Liver (tissue), 9 donors: ENCODE results near the gene XRCC1. TPM values are rescaled to one million over a fixed set of nuclear protein-coding genes. Genes with fewer than 3 reads are reported as not detected.
"Not testable (repeated sequence)": the region's sequence is repeated elsewhere in the genome, so short reads cannot be mapped to it uniquely, and the experiment has no call there.

Source experiments
- DNase-seq: peaks from one replicate; pipeline ENCODE4 v3.0.0-alpha.2; 2017; ENCODE audit warnings: low spot score
- H3K27ac ChIP-seq, 2 donors: one replicate each; pipeline ENCODE4 v1.7.0; 2013; ENCODE audit warnings: inconsistent platforms in 2 of 2, low read length in 2 of 2, control low read depth in 1 of 2, low read depth in 1 of 2, mild to moderate bottlenecking in 1 of 2
- H3K27me3 ChIP-seq, 4 donors: one replicate each; pipeline versions ENCODE4 v1.6.1 to v1.7.0; 2013; ENCODE audit warnings: low read length in 3 of 4, inconsistent platforms in 1 of 4, mild to moderate bottlenecking in 1 of 4, moderate library complexity in 1 of 4; ENCODE audit not compliant: control insufficient read depth in 4 of 4, insufficient read depth in 4 of 4
- H3K36me3 ChIP-seq, 4 donors: one replicate each; pipeline versions ENCODE4 v1.6.1 to v1.7.0; 2013; ENCODE audit warnings: low read length in 3 of 4, mild to moderate bottlenecking in 3 of 4, low read depth in 1 of 4, moderate library complexity in 1 of 4; ENCODE audit not compliant: control insufficient read depth in 4 of 4, insufficient read depth in 3 of 4
- H3K4me1 ChIP-seq, 4 donors: one replicate each; pipeline versions ENCODE4 v1.6.1 to v1.7.0; 2013; ENCODE audit warnings: low read length in 3 of 4, mild to moderate bottlenecking in 3 of 4, moderate library complexity in 1 of 4; ENCODE audit not compliant: control insufficient read depth in 4 of 4, insufficient read depth in 4 of 4
- H3K4me3 ChIP-seq, 3 donors: one replicate each; pipeline versions ENCODE4 v1.6.1 to v1.7.0; 2013; ENCODE audit warnings: low read length in 3 of 3, control low read depth in 1 of 3, low read depth in 1 of 3, mild to moderate bottlenecking in 1 of 3
- H3K9ac ChIP-seq, 2 donors: one replicate each; pipeline ENCODE4 v1.7.0; 2013; ENCODE audit warnings: low read length in 2 of 2, mild to moderate bottlenecking in 2 of 2, moderate library complexity in 2 of 2, control low read depth in 1 of 2, low read depth in 1 of 2
- H3K9me3 ChIP-seq, 4 donors: one replicate each; pipeline versions ENCODE4 v1.6.1 to v1.7.0; 2013; ENCODE audit warnings: low read length in 3 of 4; ENCODE audit not compliant: control insufficient read depth in 4 of 4
- ATF3 ChIP-seq: IDR thresholded peaks from 2 replicates; pipeline ENCODE4 v1.6.1; 2016; ENCODE audit warnings: antibody characterized with exemption
- EGR1 ChIP-seq, 2 donors: IDR thresholded peaks; 2 replicates each; pipeline ENCODE4 v1.6.1; 2016 to 2018; ENCODE audit warnings: antibody characterized with exemption in 2 of 2, low read depth in 2 of 2
- FOXA1 ChIP-seq: IDR thresholded peaks from 2 replicates; pipeline ENCODE4 v1.6.1; 2016; ENCODE audit warnings: antibody characterized with exemption
- FOXA2 ChIP-seq: IDR thresholded peaks from 2 replicates; pipeline ENCODE4 v1.6.1; 2016; ENCODE audit warnings: antibody characterized with exemption
- GABPA ChIP-seq, 2 donors: IDR thresholded peaks in 1 of 2; conservative IDR thresholded peaks in 1 of 2; 2 replicates each; pipeline ENCODE4 v1.6.1; 2016; ENCODE audit warnings: antibody characterized with exemption in 2 of 2, mild to moderate bottlenecking in 1 of 2, moderate library complexity in 1 of 2
- HNF4A ChIP-seq, 2 donors: conservative IDR thresholded peaks; 2 replicates each; pipeline ENCODE4 v1.6.1; 2016; ENCODE audit warnings: antibody characterized with exemption in 2 of 2, mild to moderate bottlenecking in 2 of 2
- HNF4G ChIP-seq: IDR thresholded peaks from 2 replicates; pipeline ENCODE4 v1.6.1; 2016; ENCODE audit warnings: antibody characterized with exemption
- JUND ChIP-seq, 2 donors: IDR thresholded peaks; 2 replicates each; pipeline ENCODE4 v1.6.1; 2016; ENCODE audit warnings: antibody characterized with exemption in 2 of 2
- MAX ChIP-seq: IDR thresholded peaks from 2 replicates; pipeline ENCODE4 v1.6.1; 2016; ENCODE audit warnings: antibody characterized with exemption
- NR2F2 ChIP-seq: IDR thresholded peaks from 2 replicates; pipeline ENCODE4 v1.6.1; 2016; ENCODE audit warnings: antibody characterized with exemption
- RAD21 ChIP-seq, 2 donors: IDR thresholded peaks; 2 replicates each; pipeline ENCODE4 v1.6.1; 2016; ENCODE audit warnings: antibody characterized with exemption in 2 of 2, mild to moderate bottlenecking in 2 of 2
- REST ChIP-seq: IDR thresholded peaks from 2 replicates; pipeline ENCODE4 v1.6.1; 2016; ENCODE audit warnings: antibody characterized with exemption, mild to moderate bottlenecking
- RXRA ChIP-seq, 2 donors: IDR thresholded peaks; 2 replicates each; pipeline ENCODE4 v1.6.1; 2017 to 2018; ENCODE audit warnings: antibody characterized with exemption in 2 of 2, mild to moderate bottlenecking in 1 of 2
- SP1 ChIP-seq: IDR thresholded peaks from 2 replicates; pipeline ENCODE4 v1.6.1; 2018; ENCODE audit warnings: antibody characterized with exemption, mild to moderate bottlenecking
- TAF1 ChIP-seq: conservative IDR thresholded peaks from 2 replicates; pipeline ENCODE4 v1.6.1; 2016; ENCODE audit warnings: antibody characterized with exemption, mild to moderate bottlenecking
- YY1 ChIP-seq: IDR thresholded peaks from 2 replicates; pipeline ENCODE4 v1.6.1; 2016; ENCODE audit warnings: antibody characterized with exemption, mild to moderate bottlenecking
- ZBTB33 ChIP-seq: IDR thresholded peaks from 2 replicates; pipeline ENCODE4 v1.6.1; 2016; ENCODE audit warnings: antibody characterized with exemption
- WGBS: extraction: QIAGEN DNeasy Blood & Tissue Kit; methylation state at CpG from one replicate; pipeline ENCODE4 v1.1.7; 2013; 5-methylcytosine and 5-hydroxymethylcytosine counted together
- polyA plus RNA-seq, 2 donors: library from polyadenylated mRNA; stranded (reverse) in 1 of 2; unstranded in 1 of 2; fragments of 200-250 nt in 1 of 2; fragments of >200 nt in 1 of 2; fragmentation: Nextera tagmentation in 1 of 2; extraction: Ambion mirVana in 1 of 2; gene quantifications; one replicate each; pipeline versions ENCODE4 v1.2.1 to v1.2.3, GENCODE V29; 2013 to 2015
- total RNA-seq, 2 donors: library from RNA; depleted of rRNA; stranded (reverse); fragments of >200 nt; gene quantifications; one replicate each; pipeline ENCODE4 v1.2.3, GENCODE V29; 2014
- donor health status: healthy.
- donor health status: healthy.
- donor health status: healthy.
- donor health status: healthy.
- donor health status: healthy.

The XRCC1 gene
- total and polyA plus RNA-seq, 4 donors, result 3.6 to 9.8 (median 4.9) TPM

GRCh38 chr19:43587029-43587428, 11.7 kb upstream of the XRCC1 start:
- 93% methylated on average over 3 of the region's 3 CpGs for WGBS
- H3K4me1 ChIP-seq, result peaks cover 3 to 12% (median 10%) of the 10 kb centered on the region in 4 donors
- not testable (repeated sequence) for H3K9ac ChIP-seq, H3K4me3 ChIP-seq, H3K27ac ChIP-seq, H3K9me3 ChIP-seq, H3K27me3 ChIP-seq, DNase-seq
- H3K36me3 ChIP-seq, result peaks cover 0 to 16% (median 0%) of the 10 kb centered on the region in 4 donors
- TF ChIP-seq RXRA (IDR thresholded peaks at IDR 0.05) (peak; percentile 16 to 57), HNF4A (conservative IDR thresholded peaks at IDR 0.05) (peak; percentile 22 to 68), ATF3 (peak; percentile 39)

- no peaks in the 10 kb centered on the region for H3K27me3 ChIP-seq
- peaks cover 0 to 13% (median 0%) of the 10 kb centered on the region in 4 donors for H3K36me3 ChIP-seq
- TF ChIP-seq ATF3, result no peak
- no peak for TF ChIP-seq REST
- no peak for TF ChIP-seq NR2F2
- TF ChIP-seq MAX, result no peak
- TF ChIP-seq GABPA (IDR thresholded peaks at IDR 0.05 in 1 of 2, conservative IDR thresholded peaks at IDR 0.05 in 1 of 2), result no peak
- no peak for TF ChIP-seq HNF4A (conservative IDR thresholded peaks at IDR 0.05)
- TF ChIP-seq YY1, result no peak
- no peak for TF ChIP-seq EGR1 (IDR thresholded peaks at IDR 0.05; ENCODE audit: low read depth in 2 of 2)
- TF ChIP-seq ZBTB33, result no peak
- no peak for TF ChIP-seq JUND (IDR thresholded peaks at IDR 0.05)
- no peak for TF ChIP-seq FOXA2
- no peak for TF ChIP-seq RAD21 (IDR thresholded peaks at IDR 0.05)
- TF ChIP-seq FOXA1, result no peak
- TF ChIP-seq HNF4G, result no peak
- no peak for TF ChIP-seq SP1
- no peak for TF ChIP-seq TAF1
- no peak overlapping the region for H3K27ac ChIP-seq
- H3K4me3 ChIP-seq, result no peak overlapping the region
- H3K9ac ChIP-seq, result no peak overlapping the region
- WGBS, result 93% methylated on average over 2 of the region's 2 CpGs
- no peak for DNase-seq
- H3K4me1 ChIP-seq, result peaks cover 3 to 14% (median 10%) of the 10 kb centered on the region in 4 donors
- no peaks in the 10 kb centered on the region for H3K9me3 ChIP-seq
Measured at GRCh38 chr19:43586346-43586745, 11.0 kb upstream of the XRCC1 start.
